SH-SY5Y (cell line): ENCODE results near the gene TFB1M.

Source experiments
- GATA2 ChIP-seq: IDR thresholded peaks from 2 replicates; pipeline ENCODE4 v1.6.1; 2011; ENCODE audit warnings: mild to moderate bottlenecking, low read depth, low read length
- GATA3 ChIP-seq: IDR thresholded peaks from 2 replicates; pipeline ENCODE4 v1.6.1; 2011; ENCODE audit warnings: low read depth, mild to moderate bottlenecking, low read length, moderate library complexity

DNA sequence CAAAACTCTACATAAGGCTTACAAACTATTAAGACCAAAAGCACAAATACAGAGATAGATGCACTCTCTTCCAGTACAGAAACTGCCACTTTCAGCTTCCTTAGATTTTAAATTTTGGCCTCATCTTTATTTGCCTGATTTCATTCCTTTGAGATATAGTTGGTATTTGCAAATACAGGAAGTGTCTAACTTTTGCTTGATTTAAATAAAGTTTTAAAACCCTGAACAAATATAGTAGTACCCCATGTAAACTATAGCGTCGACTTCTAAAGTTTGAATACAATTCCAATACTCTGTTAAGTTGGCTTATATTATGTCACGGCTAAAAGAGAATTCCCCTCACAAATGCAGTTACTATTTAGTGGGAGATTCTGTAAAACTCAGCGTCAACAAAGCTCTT lies 51.6 kb downstream of the TFB1M start:
- TF ChIP-seq GATA2 = no peak
- TF ChIP-seq GATA3 = no peak
